GM21381 (cell line): Measurements from ENCODE around the gene TMEM132D.
"Not testable (repeated sequence)": the region's sequence is repeated elsewhere in the genome, so short reads cannot be mapped to it uniquely, and the experiment has no call there.

Experiments used
- ATAC-seq: cut with Tn5 transposase; IDR thresholded peaks from one replicate; pipeline ENCODE4 v1.9.1; 2021; ENCODE audit warnings: mild to moderate bottlenecking, moderate library complexity; ENCODE audit not compliant: unreplicated experiment

TMEM132D gene

GRCh38 chr12:129544716-129545115 is 359.1 kb downstream of the TMEM132D start:
- ATAC-seq, result no peak

- no peak for ATAC-seq
These were observed 362.9 kb downstream of the TMEM132D start for GRCh38 chr12:129540954-129541353.

GRCh38 chr12:129540249-129540648 is 363.6 kb downstream of the TMEM132D start:
- ATAC-seq, result no peak

- ATAC-seq, result not testable (repeated sequence)
These were observed 365.0 kb downstream of the TMEM132D start for GRCh38 chr12:129538724-129539335.

GRCh38 chr12:129538137-129538536 is 365.7 kb downstream of the TMEM132D start:
- ATAC-seq, result no peak

- ATAC-seq, result no peak
These were observed 368.7 kb downstream of the TMEM132D start for GRCh38 chr12:129534966-129535750.

- no peak for ATAC-seq
These were observed 370.9 kb downstream of the TMEM132D start for GRCh38 chr12:129532707-129533499.

- ATAC-seq, result no peak
These were observed 371.7 kb downstream of the TMEM132D start for GRCh38 chr12:129532082-129532481.

- ATAC-seq, result no peak
These were observed 372.8 kb downstream of the TMEM132D start for GRCh38 chr12:129530984-129531383.

GRCh38 chr12:129530517-129530916 is 373.3 kb downstream of the TMEM132D start:
- ATAC-seq, result no peak

GRCh38 chr12:129527506-129527905 is 376.3 kb downstream of the TMEM132D start:
- no peak for ATAC-seq

- ATAC-seq, result no peak
These were observed 380.2 kb downstream of the TMEM132D start for GRCh38 chr12:129523621-129524020.

- ATAC-seq, result no peak
These were observed 383.1 kb downstream of the TMEM132D start for GRCh38 chr12:129520739-129521138.

GRCh38 chr12:129503802-129504201 is 400.0 kb downstream of the TMEM132D start:
- ATAC-seq, result no peak

GRCh38 chr12:129496226-129496625 is 407.6 kb downstream of the TMEM132D start:
- ATAC-seq, result no peak

- no peak for ATAC-seq
These were observed 409.1 kb downstream of the TMEM132D start for GRCh38 chr12:129494766-129495165.

- ATAC-seq, result no peak
These were observed 409.6 kb downstream of the TMEM132D start for GRCh38 chr12:129494260-129494659.

- ATAC-seq, result no peak
These were observed 414.6 kb downstream of the TMEM132D start for GRCh38 chr12:129489100-129489676.

- no peak for ATAC-seq
These were observed 416.9 kb downstream of the TMEM132D start for GRCh38 chr12:129486931-129487330.

GRCh38 chr12:129483111-129483893 is 420.5 kb downstream of the TMEM132D start:
- ATAC-seq, result no peak
